Effector CD4-positive, alpha-beta T cell (primary cell): ENCODE results near the gene SESN2.

Source experiments
- DNase-seq: peaks from one replicate; pipeline ENCODE4 v3.0.0-alpha.2; 2020

The SESN2 gene

DNA sequence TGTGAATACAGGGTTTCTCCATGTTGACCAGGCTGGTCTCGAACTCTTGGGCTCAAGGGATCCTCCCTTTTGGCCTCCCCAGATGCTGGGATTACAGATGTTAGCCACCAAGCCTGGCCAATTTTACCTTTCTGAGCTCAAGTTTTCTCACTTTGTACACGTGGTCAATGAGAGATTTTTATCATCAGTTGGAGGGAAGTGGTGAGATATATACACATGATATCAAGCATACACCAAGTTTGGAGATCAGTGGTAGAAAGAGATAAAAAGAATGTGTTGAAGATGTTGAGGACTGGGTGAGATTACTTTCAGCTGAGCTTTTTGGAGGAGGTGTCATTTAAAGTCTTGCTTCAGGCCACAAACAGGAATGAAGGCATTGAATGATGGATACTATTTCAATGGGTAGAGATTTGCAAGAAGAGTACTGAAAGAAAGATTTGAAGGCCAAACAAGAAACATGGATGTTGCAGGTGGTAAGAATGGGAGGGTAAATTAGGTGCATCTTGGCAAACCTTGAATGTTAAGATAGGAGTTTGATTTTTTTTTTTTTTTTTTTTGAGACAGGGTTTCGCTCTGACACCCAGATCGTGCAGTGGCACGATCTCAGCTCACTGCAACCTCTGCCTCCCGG is 3.0 kb upstream of the SESN2 start:
- DNase-seq = no peak

DNA sequence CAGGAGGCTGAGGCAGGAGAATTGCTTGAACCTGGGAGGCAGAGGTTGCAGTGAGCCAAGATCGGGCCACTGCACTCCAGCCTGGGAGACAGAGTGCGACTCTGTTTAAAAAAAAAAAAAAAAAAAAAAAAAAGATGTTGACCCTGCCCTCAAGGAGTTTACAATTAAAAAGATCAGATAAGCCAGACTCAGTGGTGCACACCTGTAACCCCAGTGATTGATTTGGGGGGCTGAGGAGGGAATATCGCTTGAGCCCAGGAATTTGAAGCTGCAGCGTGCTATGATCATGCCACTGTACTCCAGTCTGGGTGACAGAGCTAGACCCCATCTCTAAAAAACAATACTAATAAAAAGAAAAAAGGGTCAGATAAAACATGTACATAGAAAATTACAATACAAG is 1.6 kb upstream of the SESN2 start:
- DNase-seq = no peak

DNA sequence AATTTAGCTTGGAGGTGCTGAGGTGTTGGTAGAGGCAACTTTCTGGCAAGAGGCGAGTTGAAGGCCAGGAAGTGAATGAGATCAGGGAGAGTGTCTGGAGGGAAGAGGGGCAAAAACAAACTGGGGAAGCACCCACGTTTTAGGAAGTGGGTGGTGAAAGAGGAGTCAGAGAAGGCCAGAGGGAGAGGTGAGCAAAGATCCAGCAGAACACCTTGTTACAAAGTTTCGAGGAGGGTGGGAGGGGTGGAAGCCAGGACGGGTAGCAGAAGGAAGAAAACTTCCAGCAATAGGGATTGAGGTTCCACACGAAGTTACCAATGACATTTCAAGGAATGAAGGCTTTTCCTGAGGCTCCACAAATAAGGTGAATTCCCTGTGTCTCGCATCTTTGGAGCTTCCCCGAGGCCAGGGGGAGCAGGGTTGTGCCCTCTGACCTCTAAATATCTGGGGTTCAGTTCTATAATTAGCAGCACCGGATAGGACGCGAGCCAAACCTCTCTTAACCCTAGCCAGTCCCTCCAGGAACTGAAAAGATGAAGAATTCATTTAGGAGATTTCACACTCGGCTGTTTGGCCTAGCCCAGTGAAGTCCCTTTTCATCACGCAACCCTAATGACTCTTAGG is 578 bp upstream of the SESN2 start:
- no peak for DNase-seq

- no peak for DNase-seq
These were observed 850 bp downstream of the SESN2 start for GRCh38 chr1:28259934-28260802.

DNA sequence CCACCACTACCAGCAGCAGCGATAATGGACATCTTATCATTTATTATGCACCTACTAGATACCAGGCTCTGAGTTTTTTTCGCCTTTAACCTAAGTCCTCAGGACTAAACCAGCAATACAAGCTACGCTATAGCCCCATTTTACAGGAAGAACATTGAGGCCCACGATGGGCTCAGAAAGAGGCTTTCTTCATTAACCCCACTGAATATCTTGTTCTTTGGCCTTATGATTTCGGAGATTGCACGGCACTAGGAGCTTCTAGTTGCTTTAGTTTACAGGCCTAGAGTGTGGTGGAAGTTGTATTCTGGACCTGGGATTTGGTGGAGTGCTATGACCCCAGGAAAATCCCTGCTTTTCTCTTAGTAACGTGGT is 1.5 kb downstream of the SESN2 start:
- no peak for DNase-seq

- DNase-seq = no peak
These were observed 5.6 kb downstream of the SESN2 start for GRCh38 chr1:28264897-28265296.

GRCh38 chr1:28265577-28265976 is 6.3 kb downstream of the SESN2 start:
- DNase-seq = no peak

DNA sequence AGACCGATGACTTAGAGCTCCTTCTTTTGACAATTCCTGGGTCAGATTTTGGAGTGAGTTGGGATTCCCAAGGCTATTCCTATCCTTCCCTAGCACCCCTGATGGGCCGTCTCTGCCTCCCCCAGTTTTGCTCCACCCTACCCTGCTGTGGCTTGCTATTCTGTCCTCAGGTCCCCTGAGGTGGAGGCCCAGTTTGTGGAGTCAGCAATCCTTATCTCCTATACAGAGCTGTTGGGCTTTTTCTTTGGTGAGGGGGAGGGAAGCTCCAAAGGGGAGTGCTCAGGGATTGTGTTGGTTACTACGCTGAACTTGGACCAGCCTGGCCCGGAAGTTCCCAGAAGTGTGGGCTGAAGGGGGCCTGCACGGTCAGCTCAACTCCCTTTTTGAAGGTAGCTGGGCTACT is 7.6 kb downstream of the SESN2 start:
- DNase-seq = no peak

DNA sequence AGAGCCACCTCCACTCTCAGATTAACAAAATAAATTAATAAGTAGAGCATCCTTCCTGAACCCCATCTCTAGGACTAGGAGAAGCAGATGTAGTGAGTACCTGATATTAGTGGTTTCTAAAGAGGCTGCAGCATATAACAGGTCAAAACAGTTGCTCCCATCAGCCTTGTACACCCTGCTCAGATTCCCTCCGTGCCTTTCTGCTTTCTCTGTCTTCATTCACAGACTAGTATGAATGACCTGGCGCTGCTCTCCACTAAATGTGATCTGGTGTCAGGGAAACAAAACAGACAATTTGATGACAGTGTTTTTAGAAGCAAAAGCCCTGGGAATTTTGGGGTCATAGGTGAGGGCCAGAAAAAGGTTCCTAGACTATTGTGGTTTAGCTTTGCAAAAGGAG is 8.3 kb downstream of the SESN2 start:
- DNase-seq = no peak

DNA sequence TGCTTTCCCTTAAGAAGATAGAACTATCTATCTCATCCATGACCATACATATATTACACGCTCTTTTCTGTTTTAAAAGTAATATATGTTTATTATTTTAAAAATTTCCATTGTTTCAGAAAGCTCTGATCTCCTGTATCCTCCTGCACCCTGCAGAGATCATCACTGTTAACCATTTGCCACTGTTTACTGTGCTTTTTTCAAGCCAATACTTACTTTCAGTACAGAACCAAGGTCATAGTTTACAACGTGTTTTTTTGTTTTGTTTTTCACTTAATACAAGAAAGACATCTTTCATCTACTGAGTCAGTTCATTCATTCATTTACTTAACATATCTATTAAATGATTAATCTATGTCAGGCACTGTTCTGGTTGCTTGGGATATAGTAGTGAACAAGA is 10.2 kb downstream of the SESN2 start:
- DNase-seq = no peak

- DNase-seq = no peak
These were observed 13.0 kb downstream of the SESN2 start for GRCh38 chr1:28272215-28272852.

DNA sequence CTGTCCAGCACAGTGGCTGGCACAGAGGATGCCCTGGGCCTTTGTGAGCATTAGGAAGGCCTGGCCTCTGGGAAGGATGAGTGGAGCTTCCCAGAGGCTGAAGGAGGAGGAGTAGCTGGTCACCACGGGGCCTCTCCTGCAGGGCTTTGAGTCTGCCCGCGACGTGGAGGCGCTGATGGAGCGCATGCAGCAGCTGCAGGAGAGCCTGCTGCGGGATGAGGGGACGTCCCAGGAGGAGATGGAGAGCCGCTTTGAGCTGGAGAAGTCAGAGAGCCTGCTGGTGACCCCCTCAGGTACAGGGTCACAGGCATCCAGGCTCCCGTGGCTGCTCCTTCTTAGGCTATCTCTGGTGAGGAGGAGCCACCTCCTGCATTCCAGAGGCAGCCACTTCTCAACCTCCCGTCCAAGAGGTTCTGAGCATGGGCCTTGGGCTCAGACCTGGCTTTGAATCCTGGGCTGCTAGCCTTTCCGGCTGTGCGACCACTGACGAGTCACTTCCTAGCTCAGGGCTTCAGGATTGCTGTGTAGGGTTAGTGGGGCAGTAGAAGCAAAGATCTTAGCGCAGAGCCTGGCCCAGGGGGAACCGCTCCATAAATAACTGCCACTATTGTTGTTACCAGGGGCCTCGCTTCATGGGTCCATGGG is 14.0 kb downstream of the SESN2 start:
- no peak for DNase-seq

DNA sequence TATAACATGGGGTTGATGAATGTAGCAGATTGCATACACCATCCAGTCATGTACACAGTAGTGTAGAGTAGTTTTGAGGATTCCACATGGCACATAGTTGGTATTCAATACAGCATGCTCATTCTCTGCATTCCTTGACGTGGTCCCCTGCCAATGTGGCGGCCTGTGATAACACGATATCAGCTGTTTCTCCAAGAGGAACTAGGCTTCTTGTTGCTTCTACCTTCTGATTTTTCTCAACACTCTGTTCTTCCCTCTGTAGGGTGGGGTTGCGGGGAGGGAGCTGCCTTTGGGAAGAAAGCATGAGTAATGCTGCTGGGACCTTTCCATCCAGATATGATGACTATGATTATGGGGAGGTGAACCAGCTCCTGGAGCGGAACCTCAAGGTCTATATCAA is 19.4 kb downstream of the SESN2 start:
- DNase-seq = no peak

- DNase-seq = no peak
These were observed 20.4 kb downstream of the SESN2 start for GRCh38 chr1:28279721-28280120.

DNA sequence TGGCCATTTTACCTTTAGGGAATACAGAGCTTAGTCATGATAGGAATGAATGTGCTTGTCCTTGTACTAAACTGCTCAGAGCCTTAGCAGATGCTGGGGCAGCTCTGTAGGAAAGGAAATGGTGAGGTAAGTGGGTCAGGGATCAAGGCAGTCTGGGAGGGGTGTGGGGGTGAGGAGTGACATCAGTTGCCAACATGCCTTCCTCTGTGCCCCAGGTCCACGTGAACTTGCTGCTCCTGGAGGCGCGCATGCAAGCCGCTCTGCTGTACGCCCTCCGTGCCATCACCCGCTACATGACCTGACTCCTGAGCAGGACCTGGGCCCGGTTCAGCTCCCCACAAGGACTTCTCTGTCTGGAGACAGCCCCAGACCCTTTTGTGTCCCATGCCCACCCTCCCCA is 21.2 kb downstream of the SESN2 start:
- DNase-seq = no peak

DNA sequence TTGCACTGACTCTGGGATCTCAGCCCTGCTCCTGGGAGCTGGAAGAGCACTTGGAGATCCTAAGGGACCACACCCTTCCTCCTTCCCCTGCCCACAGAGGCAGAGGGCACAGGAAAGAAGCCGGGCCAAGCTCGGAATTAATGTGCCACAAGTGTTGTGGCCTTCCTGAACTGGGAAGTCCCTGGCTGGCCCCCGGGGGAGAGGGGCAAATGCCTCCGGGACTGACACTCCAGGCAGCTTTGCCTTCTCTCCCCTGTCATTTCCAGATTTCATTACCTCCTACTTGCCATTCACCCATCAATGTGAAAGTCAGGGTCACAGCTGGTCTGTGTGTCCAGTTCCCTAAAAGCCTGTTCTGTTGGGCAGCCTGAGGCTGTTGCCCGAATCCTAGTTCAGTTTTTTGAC is 21.7 kb downstream of the SESN2 start:
- no peak for DNase-seq

- DNase-seq = no peak
These were observed 22.5 kb downstream of the SESN2 start for GRCh38 chr1:28281608-28282425.

- no peak for DNase-seq
These were observed 23.4 kb downstream of the SESN2 start for GRCh38 chr1:28282426-28283407.

DNA sequence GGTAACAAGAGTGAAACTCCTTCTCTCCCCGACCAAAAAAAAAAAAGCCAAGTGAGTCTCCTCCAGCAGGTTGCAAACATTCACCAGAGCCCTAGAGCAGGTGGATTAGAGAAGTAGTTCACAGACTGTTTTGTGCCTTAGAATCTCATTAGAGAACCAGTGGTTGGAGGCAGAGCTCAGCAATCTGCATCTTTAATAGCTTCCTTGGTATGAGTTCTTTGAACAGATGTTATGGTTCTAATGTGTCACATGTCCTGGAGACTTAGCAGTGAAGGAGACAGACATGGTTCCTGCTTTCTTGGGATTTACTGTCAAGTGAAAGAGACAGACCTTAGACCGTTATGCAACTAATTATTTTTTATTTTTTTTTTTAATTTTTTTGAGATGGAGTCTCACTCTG is 26.8 kb downstream of the SESN2 start:
- DNase-seq = no peak

GRCh38 chr1:28288487-28288886 is 29.2 kb downstream of the SESN2 start:
- DNase-seq = no peak

GRCh38 chr1:28290851-28291250 is 31.5 kb downstream of the SESN2 start:
- no peak for DNase-seq
